Body of pancreas (tissue), 4 donors: Measurements from ENCODE around the gene POLR3E.
"Not testable (repeated sequence)": the region's sequence is repeated elsewhere in the genome, so short reads cannot be mapped to it uniquely, and the experiment has no call there.

Experiments used
- CTCF ChIP-seq, 7 experiments: fragments of 450-650 bp in 4 of 7; fragments of 200-600 bp in 3 of 7; sonication (generic) in 3 of 7; IDR thresholded peaks; one replicate each; pipeline ENCODE4 v1.5.1; 2016 to 2019; ENCODE audit warnings: antibody characterized with exemption in 7 of 7
- POLR2A ChIP-seq, 3 donors: fragments of 450-650 bp; IDR thresholded peaks; one replicate each; pipeline ENCODE4 v1.6.1; 2016; ENCODE audit warnings: antibody characterized with exemption in 3 of 3, mild to moderate bottlenecking in 2 of 3

- TF ChIP-seq POLR2A, CTCF (IDR thresholded peaks at IDR 0.05): not testable (repeated sequence)
Measured at GRCh38 chr16:22368200-22368826, 71.1 kb downstream of the POLR3E start.
